HEK293T (cell line): ENCODE measurements around the gene IRX2.

ENCODE experiments used
- ARNT ChIP-seq: fragments of 450-650 bp; IDR thresholded peaks from 2 replicates; pipeline ENCODE4 v1.6.1; 2017; ENCODE audit warnings: mild to moderate bottlenecking
- FOXK2 ChIP-seq: fragments of 450-650 bp; IDR thresholded peaks from 2 replicates; pipeline ENCODE4 v1.6.1; 2016; ENCODE audit warnings: mild to moderate bottlenecking
- SUZ12 ChIP-seq: fragments of 450-650 bp; IDR thresholded peaks from 2 replicates; pipeline ENCODE4 v1.6.1; 2016; ENCODE audit warnings: mild to moderate bottlenecking

DNA sequence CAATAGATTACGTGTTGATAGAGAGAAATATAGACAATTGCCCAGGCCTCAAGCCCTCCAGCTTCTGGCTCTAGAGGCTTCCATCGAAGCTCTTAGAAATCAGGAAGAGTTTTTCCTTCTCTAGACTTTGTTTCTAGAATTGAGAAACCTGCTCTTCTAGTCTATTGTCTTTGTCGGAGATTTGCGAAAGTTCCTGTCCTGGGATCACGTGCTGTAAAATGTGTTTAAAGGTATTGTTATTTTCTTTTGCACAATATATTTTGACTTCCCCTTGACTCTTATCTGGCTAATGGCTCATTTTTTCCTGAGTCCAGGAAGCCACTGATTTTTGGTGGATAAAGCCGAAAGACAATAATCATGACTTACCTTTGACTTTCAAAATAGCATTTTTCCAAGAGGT lies 32.1 kb downstream of the IRX2 start:
- TF ChIP-seq SUZ12 (no peak), ARNT (no peak), FOXK2 (no peak)
